ENCODE results near the gene CFHR4. TPM values are rescaled to one million over a fixed set of nuclear protein-coding genes. Genes with fewer than 3 reads are reported as not detected.
"Not testable (repeated sequence)": the region's sequence is repeated elsewhere in the genome, so short reads cannot be mapped to it uniquely, and the experiment has no call there.

CFHR4 gene
- total and polyA plus RNA-seq, 4 donors: not detected

DNA sequence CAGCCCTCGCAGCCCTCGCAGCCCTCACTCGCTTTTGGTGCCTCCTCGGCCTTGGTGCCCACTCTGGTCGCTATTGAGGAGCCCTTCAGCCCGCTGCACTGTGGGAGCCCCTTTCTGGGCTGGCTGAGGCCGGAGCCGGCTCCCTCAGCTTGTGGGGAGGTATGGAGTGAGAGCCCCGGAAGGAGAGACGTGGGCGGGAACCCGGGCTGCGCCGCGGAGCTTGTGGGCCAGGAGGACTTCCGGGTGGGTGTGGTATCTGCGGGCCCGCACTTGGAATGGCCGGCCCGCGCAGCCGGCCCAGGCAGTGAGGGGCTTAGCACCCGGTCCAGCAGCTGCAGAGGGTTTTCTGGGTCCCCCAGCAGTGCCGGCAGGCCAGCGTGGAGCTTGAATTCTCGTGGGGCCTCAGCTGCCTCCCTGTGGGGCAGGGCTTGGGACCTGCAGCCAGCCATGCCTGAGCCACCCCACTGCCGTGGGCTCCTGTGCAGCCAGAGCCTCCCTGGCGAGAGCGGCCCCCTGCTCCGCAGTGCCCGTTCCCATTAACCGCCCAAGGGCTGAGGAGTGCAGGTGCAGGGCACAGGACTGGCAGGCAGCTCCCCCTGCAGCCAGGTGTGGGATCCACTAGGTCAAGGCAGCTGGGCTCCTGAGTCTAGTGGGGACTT is 45.8 kb downstream of the CFHR4 start:
- DNase-seq (no peak), ATAC-seq (ENCODE audit: insufficient read depth, low FRiP score) (no peak)
- Histone ChIP-seq H3K4me1 (ENCODE audit: control insufficient read depth in 5 of 5, insufficient read depth in 5 of 5, low read length in 5 of 5) (no peaks in the 10 kb centered on the region), H3K9me3 (ENCODE audit: control insufficient read depth in 4 of 4, insufficient read depth in 3 of 4, low read length in 3 of 4) (no peaks in the 10 kb centered on the region), H3K4me3 (no peak overlapping the region), H3K9ac (ENCODE audit: insufficient read depth in 1 of 2, low read length in 2 of 2) (no peak overlapping the region), H3K36me3 (ENCODE audit: control insufficient read depth in 4 of 4, insufficient read depth in 4 of 4, low read length in 4 of 4) (no peaks in the 10 kb centered on the region), H3K27ac (ENCODE audit: low read depth in 1 of 2, low read length in 1 of 2) (no peak overlapping the region), H3K27me3 (ENCODE audit: control insufficient read depth in 3 of 3, insufficient read depth in 3 of 3, low read length in 2 of 3) (no peaks in the 10 kb centered on the region)
- WGBS, 2 donors: 92 to 94% methylated on average over 32 of the region's 32 CpGs
- TF ChIP-seq, protein P1, sequence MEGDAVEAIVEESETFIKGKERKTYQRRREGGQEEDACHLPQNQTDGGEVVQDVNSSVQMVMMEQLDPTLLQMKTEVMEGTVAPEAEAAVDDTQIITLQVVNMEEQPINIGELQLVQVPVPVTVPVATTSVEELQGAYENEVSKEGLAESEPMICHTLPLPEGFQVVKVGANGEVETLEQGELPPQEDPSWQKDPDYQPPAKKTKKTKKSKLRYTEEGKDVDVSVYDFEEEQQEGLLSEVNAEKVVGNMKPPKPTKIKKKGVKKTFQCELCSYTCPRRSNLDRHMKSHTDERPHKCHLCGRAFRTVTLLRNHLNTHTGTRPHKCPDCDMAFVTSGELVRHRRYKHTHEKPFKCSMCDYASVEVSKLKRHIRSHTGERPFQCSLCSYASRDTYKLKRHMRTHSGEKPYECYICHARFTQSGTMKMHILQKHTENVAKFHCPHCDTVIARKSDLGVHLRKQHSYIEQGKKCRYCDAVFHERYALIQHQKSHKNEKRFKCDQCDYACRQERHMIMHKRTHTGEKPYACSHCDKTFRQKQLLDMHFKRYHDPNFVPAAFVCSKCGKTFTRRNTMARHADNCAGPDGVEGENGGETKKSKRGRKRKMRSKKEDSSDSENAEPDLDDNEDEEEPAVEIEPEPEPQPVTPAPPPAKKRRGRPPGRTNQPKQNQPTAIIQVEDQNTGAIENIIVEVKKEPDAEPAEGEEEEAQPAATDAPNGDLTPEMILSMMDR (IDR thresholded peaks at IDR 0.05; ENCODE audit: control extremely low read depth, extremely low read depth): no peak

DNA sequence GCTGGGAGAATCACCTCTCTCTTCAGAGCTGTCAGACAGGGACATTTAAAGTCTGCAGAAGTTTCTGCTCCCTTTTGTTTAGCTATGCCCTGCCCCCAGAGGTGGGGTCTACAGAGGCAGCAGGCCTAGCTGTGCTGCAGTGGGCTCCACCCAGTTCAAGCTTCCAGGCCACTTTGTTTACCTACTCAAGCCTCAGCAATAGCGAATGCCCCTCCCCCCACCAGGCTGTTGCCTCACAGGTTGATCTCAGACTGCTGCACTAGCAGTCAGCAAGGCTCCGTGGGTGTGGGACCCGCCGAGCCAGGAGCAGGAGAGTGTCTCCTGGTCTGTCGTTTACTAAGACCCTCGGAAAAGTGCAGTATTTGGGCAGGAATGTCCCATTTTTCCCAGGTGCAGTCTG is 53.6 kb downstream of the CFHR4 start:
- 62 to 74% methylated on average over 6 of the region's 6 CpGs for WGBS, 2 donors
- DNase-seq; H3K27ac ChIP-seq (ENCODE audit: low read depth in 1 of 2, low read length in 1 of 2); H3K9me3 ChIP-seq (ENCODE audit: control insufficient read depth in 4 of 4, insufficient read depth in 3 of 4, low read length in 3 of 4); H3K9ac ChIP-seq (ENCODE audit: insufficient read depth in 1 of 2, low read length in 2 of 2); ATAC-seq (ENCODE audit: insufficient read depth, low FRiP score); H3K4me3 ChIP-seq; H3K4me1 ChIP-seq (ENCODE audit: control insufficient read depth in 5 of 5, insufficient read depth in 5 of 5, low read length in 5 of 5); H3K27me3 ChIP-seq (ENCODE audit: control insufficient read depth in 3 of 3, insufficient read depth in 3 of 3, low read length in 2 of 3); H3K36me3 ChIP-seq (ENCODE audit: control insufficient read depth in 4 of 4, insufficient read depth in 4 of 4, low read length in 4 of 4): not testable (repeated sequence)

DNA sequence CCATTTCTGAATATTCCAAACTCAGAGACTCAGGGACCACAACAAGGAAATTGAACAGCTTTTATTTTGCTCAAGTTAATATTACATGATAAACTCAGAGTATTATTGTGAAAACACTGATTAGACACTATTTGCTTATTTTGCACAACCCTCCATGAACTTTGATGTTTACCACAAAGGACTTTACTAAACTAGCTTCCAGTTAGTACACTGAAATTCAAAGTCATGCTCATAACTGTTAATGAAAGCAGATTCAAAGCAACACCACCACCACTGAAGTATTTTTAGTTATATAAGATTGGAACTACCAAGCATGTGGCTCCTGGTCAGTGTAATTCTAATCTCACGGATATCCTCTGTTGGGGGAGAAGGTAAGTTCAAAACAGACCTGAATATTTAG is 55.7 kb downstream of the CFHR4 start, which contains the start of gene CFHR2:
TSS of gene CFHR2 (plus strand) at position 171 of the 400 bp plus-strand sequence. CDS start at position 314, 143 bp downstream.
- H3K36me3 ChIP-seq (ENCODE audit: control insufficient read depth in 4 of 4, insufficient read depth in 4 of 4, low read length in 4 of 4); DNase-seq; H3K4me3 ChIP-seq; H3K4me1 ChIP-seq (ENCODE audit: control insufficient read depth in 5 of 5, insufficient read depth in 5 of 5, low read length in 5 of 5); H3K27ac ChIP-seq (ENCODE audit: low read depth in 1 of 2, low read length in 1 of 2); ATAC-seq (ENCODE audit: insufficient read depth, low FRiP score); H3K9ac ChIP-seq (ENCODE audit: insufficient read depth in 1 of 2, low read length in 2 of 2); H3K27me3 ChIP-seq (ENCODE audit: control insufficient read depth in 3 of 3, insufficient read depth in 3 of 3, low read length in 2 of 3); H3K9me3 ChIP-seq (ENCODE audit: control insufficient read depth in 4 of 4, insufficient read depth in 3 of 4, low read length in 3 of 4): not testable (repeated sequence)
- WGBS, 2 donors: no CpG with 5 or more reads among the region's 1 CpG

DNA sequence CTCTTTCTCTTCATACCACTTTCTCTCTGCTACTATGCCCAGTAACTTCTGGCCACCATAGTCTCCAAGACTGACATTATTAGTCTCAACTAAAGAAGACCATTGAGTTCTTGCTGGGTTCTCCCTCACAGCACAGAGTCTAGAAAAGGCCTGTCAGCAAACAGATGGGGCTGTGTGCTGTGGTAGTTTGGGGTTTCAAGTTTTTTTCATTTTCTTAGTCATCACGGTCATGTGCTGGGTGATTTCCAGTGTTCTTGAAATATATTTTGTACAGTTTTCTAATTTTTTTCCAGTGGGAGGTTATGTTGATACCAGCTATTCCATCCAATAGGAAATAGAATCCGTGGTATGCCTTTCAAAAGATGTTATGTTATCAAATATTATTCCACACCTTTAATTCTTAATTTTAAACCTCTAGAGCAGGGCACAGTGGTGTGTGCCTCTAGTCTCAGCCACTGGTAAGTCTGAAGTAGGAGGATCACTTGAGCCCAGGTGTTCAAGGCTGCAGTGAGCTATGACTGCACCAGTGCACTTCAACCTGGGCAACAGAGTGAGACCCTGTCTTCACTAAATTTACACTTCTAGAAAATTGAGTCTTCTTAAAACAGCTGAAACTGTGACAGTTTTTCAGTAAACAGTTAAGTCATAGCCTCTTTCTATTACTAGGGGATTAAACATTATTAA is 64.0 kb downstream of the CFHR4 start:
- Histone ChIP-seq H3K9ac (ENCODE audit: insufficient read depth in 1 of 2, low read length in 2 of 2) (no peak overlapping the region), H3K9me3 (ENCODE audit: control insufficient read depth in 4 of 4, insufficient read depth in 3 of 4, low read length in 3 of 4) (peaks cover 0 to 5% (median 0%) of the 10 kb centered on the region in 4 donors), H3K27ac (ENCODE audit: low read depth in 1 of 2, low read length in 1 of 2) (no peak overlapping the region), H3K36me3 (ENCODE audit: control insufficient read depth in 4 of 4, insufficient read depth in 4 of 4, low read length in 4 of 4) (no peaks in the 10 kb centered on the region), H3K4me3 (no peak overlapping the region), H3K27me3 (ENCODE audit: control insufficient read depth in 3 of 3, insufficient read depth in 3 of 3, low read length in 2 of 3) (no peaks in the 10 kb centered on the region), H3K4me1 (ENCODE audit: control insufficient read depth in 5 of 5, insufficient read depth in 5 of 5, low read length in 5 of 5) (no peaks in the 10 kb centered on the region)
- DNase-seq (no peak), ATAC-seq (ENCODE audit: insufficient read depth, low FRiP score) (no peak)
- TF ChIP-seq, protein P1 (IDR thresholded peaks at IDR 0.05; ENCODE audit: control extremely low read depth, extremely low read depth): no peak
- WGBS, 2 donors: 68 to 84% methylated on average over 2 of the region's 2 CpGs
